Measurements from ENCODE around the gene SLC17A9.

GRCh38 chr20:62953839-62954703, 1.6 kb downstream of the SLC17A9 start:
- TF ChIP-seq CTCF (conservative IDR thresholded peaks at IDR 0.05; ENCODE audit: low read depth in 2 of 2) (no peak), EZH2 (IDR thresholded peaks at IDR 0.05; ENCODE audit: low read depth, unreplicated experiment) (no peak), REST (IDR thresholded peaks at IDR 0.05; ENCODE audit: unreplicated experiment) (no peak), POLR2AphosphoS5 (IDR thresholded peaks at IDR 0.05; ENCODE audit: low read depth) (peak; percentile 41), STAT1 (IDR thresholded peaks at IDR 0.05; ENCODE audit: unreplicated experiment) (no peak), CREB1 (CRISPR knock-in tag; IDR thresholded peaks at IDR 0.05; ENCODE audit: low read depth) (no peak), EZH2phosphoT487 (IDR thresholded peaks at IDR 0.05; ENCODE audit: unreplicated experiment) (no peak), ZNF331 (CRISPR knock-in tag; IDR thresholded peaks at IDR 0.05; ENCODE audit: low read depth) (no peak), ETS1 (IDR thresholded peaks at IDR 0.05) (no peak), ZNF462 (CRISPR knock-in tag; IDR thresholded peaks at IDR 0.05) (no peak), NANOG (IDR thresholded peaks at IDR 0.05; ENCODE audit: borderline replicate concordance) (no peak), JUNB (IDR thresholded peaks at IDR 0.05; ENCODE audit: unreplicated experiment) (no peak)
